ENCODE data around the gene KLRB1.

DNA sequence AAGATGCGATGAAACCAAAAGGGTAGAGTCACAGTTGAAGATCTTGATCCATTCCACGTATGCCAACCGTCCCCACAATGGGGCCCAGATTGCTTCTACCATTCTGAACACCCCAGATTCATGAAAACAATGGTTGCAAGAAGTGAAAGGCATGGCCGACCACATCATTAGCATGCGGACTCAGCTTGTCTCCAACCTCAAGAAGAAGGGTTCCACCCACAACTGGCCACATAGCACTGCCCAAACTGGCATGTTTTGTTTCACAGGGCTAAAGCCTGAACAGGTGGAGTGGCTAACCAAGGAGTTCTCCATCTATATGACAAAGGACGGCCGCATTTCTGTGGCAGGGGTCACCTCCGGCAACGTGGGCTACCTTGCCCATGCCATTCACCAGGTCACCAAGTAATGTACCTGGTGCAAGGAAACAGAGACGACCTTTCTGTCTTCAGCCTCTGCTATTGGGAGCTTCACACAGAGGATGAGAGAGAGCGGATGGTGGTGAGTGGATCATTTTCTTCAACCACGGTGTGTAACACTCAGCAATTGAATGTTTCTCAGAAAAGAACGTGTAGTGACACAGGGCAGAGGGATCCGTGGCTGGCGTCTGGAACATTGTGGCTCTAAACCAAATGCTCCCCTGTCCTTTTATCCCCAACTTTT, 35.0 kb upstream of the KLRB1 start:
- TF ChIP-seq CTCF (IDR thresholded peaks at IDR 0.05; ENCODE audit: low read depth, low read length, poor library complexity, severe bottlenecking) (no peak), EZH2phosphoT487 (IDR thresholded peaks at IDR 0.05; ENCODE audit: borderline replicate concordance, low read length) (no peak)

All from DOHH2 (cell line).